ENCODE measurements around the gene GSTM1.
"Not testable (repeated sequence)": the region's sequence is repeated elsewhere in the genome, so short reads cannot be mapped to it uniquely, and the experiment has no call there.

GSTM1 gene

DNA sequence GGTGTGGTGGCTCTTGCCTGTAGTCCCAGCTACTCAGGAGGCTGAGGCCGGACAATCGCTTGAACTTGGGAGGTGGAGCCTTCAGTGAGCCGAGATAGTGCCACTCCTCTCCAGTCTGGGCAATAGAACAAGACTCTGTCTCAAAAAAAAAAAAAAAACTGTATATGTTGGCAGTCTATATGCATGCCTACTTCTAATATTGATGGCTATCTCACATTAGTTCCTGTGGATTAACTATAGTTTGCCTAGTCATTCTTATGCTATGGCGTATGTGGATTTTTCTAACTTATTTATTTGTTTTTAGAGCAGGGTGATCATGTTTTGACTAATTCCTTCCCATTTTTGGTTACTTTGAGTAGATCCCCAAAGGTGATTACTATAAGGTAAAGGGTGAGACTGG, 9.4 kb downstream of the GSTM1 start:
- no peak for DNase-seq

DNA sequence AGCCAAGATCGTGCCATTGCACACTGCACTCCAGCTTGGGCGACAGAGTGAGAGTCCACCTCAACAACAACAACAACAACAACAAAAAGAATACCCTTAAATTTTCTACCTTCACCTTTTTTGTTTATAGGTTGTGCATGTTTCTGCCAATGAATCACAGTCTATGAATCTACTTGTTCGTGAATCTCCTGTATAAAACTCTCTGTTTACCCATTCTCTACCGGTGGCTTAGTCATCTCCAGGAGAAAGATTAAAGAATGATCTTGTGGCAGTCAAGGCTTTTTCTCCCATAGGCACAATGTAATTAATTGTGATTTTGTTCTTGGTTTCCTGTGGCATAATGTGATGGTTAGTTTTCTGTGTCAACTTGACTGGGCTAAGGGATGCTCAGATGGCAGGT, 10.2 kb downstream of the GSTM1 start:
- DNase-seq: not testable (repeated sequence)

DNA sequence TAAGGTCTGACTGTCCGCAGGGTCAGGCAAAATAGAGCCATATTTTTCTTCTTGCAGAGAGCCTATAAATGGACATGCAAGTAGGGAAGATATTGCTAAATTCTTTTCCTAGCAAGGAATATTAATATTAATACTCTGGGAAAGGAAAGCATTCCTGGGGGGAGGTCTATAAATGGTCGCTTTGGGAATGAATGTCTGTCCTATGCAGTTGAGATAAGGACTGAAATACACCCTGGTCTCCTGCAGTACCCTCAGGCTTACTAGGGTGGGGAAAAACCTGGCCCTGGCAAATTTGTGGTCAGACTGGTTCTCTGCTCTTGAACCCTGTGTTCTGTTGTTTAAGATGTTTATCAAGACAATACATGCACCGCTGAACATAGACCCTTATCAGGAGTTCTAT, 15.3 kb downstream of the GSTM1 start:
- DNase-seq: not testable (repeated sequence)

DNA sequence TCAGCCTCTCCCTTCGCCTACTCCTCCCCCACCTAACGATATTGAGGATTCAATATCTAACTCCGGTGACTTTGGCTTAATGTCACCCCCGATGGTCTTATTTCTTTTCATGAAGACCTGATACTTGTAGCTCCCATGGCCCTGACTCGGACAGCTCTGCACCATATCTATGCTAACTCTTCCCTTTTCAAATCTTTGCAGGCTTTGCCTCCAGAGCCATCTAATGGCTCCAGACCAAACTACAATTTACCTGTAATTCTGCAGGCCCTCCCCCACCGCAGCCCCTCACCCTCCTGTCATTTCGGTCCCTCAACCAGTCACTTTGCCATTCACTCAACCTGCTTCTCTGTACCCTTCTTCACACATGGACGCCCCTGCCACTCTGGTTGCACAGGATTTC, 16.6 kb downstream of the GSTM1 start:
- no peak for DNase-seq

DNA sequence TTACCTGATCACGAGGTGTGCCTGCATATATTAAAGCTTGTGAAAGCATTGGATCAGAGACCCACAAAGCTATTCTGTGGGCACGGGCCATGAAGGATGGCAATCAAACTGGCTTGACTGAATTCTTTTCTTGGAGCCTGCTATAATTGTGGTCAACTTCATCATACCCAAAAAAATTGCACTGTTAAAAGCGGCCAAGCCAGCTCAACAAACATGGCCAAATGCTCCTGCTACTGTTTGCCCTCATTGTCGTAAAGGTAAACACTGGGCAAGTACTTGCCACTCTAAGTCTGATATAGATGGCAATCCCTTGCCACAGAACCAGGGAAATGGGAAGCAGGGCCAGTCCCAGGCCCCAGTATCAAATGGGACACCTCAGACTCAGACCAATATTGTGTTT, 17.8 kb downstream of the GSTM1 start:
- no peak for DNase-seq

DNA sequence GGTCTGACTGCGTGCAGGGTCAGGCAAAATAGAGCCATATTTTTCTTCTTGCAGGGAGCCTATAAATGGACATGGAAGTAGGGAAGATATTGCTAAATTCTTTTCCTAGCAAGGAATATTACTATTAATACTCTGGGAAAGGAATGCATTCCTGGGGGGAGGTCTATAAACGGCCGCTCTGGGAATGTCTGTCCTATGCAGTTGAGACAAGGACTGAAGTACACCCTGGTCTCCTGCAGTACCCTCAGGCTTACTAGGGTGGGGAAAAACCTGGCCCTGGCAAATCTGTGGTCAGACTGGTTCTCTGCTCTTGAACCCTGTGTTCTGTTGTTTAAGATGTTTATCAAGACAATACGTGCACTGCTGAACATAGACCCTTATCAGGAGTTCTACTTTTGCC, 21.3 kb downstream of the GSTM1 start:
- DNase-seq: not testable (repeated sequence)

DNA sequence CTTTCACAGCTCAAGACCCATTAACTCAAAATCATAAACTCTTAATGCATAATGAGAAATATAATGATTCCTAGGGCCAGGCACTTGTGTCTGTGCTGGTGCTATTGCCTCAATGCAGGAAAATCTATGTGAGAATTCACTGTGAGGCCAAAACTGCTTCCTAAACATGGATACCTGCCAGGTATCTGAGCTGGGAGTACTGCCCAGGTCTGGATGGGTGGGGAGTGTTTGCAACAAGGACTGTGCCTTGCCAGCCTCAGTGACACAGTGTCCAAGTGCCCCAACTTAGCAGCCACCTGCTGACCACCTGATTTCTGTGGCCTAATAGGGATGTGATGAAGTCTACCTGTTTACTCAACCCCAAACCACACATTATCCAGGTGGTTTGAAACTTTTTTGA, 22.2 kb downstream of the GSTM1 start:
- not testable (repeated sequence) for DNase-seq

DNA sequence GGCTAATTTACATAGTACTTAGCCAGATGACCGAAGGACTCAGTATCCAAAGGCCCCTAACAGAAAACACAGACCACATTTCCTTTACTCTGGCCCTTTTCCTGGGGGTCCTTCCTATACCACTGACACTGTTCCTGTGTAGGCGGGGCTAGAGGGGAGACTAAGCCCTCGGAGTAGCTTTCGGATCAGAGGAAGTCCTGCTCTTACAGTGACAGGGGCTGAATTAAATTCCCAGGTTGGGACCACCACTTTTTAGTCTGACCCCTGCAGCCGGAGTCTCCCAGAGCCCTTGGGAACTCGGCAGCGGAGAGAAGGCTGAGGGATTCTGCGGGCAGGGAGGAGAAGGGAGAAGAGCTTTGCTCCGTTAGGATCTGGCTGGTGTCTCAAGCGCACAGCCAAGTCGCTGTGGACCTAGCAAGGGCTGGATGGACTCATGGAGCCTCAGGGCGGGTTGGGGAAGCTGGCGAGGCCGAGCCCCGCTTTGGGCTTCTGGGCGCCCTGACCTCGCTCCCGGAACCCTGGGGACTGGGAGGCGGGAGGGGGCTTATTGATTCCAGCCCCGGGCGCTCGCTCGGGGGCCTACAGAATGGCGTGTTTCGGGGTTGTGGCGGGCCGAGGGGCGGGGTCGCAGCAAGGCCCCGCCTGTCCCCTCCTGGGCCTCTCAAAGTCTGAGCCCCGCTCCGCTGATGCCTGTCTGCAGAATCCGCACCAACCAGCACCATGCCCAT, 24.1 kb downstream of the GSTM1 start, which contains the start of gene GSTM5:
TSS of gene GSTM5 (plus strand) at position 659 of the 728 bp plus-strand sequence. CDS start at position 721, 62 bp downstream.
- peak in 1 of 56 donors; percentile 18 for DNase-seq

DNA sequence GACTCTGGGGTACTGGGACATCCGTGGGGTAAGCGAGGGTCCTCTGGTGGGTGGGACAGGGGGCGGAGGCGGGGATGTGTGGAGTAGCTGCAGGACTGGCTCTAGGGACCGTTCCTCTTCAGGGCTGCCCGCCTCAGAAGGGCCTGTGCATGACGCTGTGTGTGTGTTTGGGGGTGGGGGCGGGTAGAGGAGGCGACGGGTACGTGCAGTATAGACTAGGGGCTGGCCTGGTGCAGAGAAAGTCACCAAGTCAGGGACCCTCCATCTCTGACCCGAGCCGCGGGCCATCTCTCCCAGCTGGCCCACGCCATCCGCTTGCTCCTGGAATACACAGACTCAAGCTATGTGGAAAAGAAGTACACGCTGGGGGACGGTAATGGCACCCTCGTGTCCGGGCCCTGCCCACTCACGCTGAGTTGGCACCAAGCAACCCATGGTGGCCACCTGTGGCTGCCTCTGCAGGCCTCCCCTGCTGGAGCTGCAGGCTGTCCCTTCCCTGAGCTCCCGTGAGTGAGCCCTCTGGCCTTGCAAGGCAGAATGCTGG, 24.8 kb downstream of the GSTM1 start:
- no peak for DNase-seq

DNA sequence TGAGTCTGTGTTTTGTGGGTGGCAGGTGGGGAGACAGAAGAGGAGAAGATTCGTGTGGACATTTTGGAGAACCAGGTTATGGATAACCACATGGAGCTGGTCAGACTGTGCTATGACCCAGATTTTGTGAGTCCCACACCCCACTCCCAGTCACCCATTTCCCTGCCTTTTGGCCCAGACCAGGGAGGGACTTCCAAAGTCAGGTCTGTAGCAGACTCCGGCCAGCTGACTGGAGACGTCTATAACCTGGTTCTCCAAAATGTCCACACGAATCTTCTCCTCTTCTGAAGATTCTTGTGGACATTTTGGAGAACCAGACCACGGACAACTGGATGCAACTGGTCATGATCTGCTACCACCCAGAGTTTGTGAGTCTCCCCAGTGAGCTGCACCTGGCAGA, 26.0 kb downstream of the GSTM1 start:
- no peak for DNase-seq

DNA sequence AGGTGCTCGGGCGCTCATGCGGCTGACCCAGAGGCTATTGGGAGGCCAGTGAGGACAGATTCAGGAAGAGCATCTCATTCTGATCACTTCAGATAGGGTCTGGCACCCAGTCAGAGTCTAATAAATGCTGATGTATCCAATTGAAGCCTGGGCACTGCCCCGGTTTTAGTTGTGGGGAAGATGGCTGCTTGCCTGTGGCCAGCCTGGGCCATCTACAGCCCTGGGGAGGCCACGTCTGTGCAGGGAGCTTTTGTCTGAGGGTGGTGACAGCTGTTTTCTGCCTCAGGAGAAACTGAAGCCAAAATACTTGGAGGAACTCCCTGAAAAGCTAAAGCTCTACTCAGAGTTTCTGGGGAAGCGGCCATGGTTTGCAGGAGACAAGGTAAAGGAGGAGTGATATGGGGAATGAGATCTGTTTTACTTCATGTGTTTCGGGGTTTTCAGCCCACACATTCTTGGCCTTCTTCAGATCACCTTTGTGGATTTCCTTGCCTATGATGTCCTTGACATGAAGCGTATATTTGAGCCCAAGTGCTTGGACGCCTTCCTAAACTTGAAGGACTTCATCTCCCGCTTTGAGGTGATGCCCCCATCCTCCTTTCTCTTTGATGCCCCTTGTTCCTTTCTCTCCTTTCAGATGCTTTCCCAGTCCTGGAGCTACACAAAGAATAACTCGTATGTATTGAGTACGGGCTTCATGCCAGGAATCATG, 27.2 kb downstream of the GSTM1 start:
- DNase-seq: no peak

DNA sequence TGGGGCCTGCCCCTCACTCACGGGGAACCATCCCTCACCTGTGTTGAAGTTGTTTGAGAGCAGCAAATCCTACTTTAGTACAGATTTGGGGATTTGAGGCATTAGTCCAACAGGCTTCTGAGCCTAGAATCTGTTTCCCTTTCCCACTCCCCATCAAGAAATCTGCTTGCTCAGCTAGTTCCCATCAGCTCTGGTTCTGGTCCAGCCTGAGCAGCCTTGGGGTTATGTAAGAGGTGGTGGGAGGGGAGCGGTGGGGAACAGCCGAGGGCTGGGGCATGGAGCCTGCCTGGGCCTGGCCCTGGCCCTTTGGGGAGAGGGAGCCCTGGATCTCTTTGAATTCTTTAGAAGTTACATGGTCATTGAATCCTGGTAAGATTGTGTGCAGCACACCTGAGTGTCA, 28.5 kb downstream of the GSTM1 start:
- DNase-seq: no peak

DNA sequence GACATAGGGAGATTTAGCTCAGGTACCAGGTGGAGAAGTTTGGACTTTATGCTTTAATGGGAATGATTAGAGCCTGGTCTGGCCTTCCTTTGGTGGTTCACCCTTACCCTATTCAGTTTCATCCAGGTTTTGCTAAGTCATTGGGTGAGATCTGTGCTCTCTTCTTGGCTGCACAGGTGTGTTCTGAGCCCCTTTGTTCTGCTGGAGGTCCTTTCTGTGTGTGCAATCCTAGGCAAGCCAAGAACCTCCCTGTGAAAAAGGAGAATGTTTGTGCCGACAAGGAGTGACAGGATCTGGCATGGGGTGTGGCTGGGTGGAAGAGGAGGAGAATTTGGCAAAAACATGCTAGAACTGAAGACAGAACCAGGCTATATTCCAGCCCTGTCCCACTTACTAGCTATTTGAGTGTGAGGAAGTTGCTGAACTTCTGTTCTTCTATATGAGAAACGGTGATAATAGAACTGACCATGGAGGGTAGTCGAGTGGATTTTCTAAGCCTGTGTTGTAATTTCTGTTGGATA, 29.0 kb downstream of the GSTM1 start:
- no peak for DNase-seq

DNA sequence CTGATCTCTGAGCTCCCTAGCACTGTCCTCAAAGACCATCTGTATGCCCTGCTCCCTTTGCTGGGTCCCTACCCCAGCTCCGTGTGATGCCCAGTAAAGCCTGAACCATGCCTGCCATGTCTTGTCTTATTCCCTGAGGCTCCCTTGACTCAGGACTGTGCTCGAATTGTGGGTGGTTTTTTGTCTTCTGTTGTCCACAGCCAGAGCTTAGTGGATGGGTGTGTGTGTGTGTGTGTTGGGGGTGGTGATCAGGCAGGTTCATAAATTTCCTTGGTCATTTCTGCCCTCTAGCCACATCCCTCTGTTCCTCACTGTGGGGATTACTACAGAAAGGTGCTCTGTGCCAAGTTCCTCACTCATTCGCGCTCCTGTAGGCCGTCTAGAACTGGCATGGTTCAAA, 30.1 kb downstream of the GSTM1 start:
- no peak for DNase-seq

DNA sequence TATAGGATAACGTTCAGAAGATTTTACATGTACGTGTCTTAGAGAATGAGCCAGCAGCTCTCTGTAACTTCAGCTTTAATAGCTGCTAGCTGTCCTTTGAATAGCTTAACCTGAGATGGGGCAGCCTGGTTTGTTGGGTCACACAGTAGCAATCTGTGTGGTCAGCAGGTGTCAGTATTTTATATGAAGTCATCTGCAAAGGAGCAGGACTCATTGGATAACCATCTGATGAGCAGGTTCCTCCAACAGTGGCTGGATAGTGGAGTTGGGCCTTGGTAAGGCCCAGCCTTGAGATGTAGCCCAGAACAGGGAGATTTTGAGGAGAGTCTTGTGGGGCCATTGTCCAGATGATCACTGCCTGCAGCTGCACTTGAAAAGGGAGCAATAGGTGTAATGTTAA, 30.9 kb downstream of the GSTM1 start:
- no peak for DNase-seq

DNA sequence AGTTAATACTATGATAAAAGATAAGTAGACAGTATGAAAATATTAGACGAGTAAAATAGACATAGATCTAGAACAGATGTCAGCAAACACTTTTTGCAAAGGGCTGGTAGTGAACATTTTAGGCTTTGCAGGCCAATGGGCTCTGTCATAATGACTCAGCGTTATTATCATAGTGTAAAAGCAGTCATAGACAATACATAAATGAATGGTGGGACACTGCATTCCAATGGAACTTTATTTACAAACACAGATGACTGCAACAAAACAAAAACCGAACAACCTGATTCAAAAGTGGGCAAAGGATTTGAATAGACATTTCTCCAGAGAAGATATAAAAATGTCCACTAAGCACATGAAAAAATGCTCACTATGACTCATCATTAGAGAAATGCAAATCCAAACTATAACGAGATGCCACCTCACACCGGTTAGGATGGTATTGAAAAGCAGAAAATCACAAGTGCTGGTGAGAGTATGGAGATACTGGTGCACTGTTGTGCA, 31.8 kb downstream of the GSTM1 start:
- DNase-seq: no peak

DNA sequence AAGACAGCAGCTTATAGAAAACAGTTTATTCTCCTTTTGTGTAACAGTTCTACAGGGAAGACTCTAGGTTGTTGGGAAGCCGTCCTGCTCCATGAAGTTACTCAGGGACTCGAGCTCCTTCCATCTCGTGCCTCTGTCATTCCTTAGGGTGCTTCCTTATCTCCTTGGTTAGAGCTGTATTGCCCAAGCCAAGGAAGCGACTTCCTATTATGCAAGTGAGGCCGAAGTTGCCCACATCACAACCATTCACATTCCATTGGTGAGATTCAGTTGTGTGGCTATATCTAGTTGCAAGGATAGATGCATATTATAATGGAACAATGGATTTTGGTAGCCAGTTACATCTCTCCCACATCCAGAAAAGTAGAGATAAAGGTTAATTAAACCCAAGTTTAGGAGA, 33.4 kb downstream of the GSTM1 start:
- DNase-seq: no peak

DNA sequence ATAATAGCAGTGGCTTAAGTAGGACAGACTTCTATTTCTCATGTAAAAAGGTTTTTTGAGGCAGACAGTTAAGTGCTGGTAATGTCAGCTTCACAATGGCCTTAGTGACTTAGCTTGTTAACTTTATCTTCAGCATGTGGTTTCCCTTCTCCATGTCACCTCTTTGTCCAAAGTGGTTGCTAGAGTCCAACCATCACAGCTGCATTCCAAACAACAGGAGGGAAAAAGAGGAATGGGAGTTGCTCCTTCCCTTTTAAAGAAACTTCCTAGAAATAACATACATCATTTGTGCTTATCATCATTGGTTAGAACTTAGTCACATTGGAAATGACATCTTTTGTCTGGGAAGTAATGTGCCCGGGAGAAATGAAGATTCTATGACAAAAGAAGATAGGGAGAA, 34.4 kb downstream of the GSTM1 start:
- DNase-seq: no peak

DNA sequence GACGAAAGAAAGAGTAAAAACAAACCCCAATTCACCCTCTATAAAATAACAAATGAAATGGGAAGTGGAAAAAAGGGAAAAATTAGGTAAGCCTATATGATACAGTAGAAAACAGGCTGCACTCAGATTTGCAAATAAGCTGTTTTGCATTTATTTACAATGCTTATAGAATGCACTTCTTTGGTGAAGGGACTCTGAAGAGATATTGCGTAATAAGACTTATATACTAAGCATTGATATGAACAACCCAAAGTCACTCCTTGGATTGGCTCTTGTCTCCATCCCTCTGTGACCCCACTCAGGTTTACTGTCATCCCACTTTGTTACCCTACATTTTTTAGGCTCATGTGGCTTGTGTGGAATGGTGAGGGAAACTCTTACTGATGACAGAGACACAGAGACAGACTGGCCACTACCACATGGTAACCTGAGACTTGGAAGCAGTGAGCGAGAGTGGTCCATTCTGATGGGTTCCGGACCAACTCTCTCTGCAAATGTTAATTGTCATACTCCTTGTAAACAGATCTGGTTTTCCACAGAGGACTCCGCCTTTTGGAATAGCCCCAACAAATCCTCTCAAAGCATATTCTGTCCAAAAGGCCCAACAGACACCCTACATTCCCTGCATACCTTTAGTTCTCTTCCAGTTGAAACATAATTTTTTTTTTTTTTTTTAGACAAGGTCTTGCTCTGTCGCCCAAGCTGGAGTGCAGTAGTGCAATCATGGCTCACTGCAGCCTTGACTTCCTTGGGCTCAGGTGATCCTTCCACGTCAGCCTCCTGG, 35.5 kb downstream of the GSTM1 start:
- DNase-seq: no peak

DNA sequence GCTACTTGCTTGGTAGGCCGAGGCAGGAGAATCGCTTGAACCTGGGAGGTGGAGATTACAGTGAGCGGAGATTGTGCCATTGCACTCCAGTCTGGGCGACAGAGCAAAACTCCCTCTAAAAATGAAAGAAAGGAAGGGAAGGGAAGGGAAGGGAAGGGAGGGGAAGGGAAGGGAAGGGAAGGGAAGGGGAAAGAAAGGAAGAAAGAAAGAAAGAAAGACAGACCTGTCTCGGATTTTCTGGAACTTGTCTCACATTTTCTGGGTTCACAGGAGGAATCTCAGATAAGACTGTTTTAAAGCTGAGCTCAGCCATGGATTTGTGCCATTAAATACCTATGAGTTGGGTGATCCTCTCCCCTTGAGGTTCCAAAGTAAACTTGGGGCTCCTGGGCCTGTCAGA, 37.3 kb downstream of the GSTM1 start:
- no peak for DNase-seq

DNA sequence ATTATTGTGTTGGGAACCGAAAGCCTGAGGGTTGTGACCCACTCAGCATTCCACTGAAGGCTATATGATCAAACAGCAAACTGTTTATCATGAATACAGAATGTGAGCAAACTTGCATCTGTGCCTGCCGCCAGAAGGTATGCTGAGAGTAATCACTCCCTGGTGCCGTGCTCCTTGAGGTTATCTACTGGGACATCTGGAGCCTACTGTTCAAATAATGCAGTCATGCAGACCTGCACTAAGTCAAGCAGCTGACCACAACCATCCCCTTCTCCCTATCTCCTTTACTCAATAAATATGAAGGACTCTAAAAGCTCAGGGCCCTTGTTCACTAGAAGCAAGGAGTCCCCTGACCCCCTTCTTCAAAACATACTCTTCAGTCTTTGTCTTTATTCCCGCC, 37.9 kb downstream of the GSTM1 start:
- DNase-seq: no peak

DNA sequence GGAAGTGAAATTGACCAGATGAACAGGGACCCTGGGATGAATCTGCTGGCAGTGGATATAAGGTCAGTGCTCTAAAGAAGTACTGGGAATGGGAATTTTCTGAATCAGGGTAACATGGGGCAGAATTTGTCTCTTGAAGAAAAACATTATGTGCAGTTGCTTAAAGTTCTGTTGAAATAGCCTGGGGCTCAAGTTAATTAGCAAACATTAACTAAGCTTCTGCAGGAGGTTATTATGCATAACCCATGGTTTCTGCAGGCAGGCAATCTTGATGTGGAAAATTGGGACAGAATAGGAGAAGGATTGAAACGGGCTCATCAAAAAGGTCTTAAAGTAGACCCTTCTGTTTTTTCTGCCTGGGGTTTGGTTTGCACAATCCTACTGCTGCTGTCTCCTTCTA, 38.4 kb downstream of the GSTM1 start:
- DNase-seq: no peak

Data from amygdala (tissue), 56 donors.